Thoracic aorta endothelial cell (primary cell): ENCODE data around the gene ZNF44. TPM values are rescaled to one million over a fixed set of nuclear protein-coding genes. Genes with fewer than 3 reads are reported as not detected.

Experiments used
- total RNA-seq: library from RNA; depleted of rRNA; stranded (reverse); fragments of >200 nt; gene quantifications from 2 replicates; pipeline ENCODE4 v1.2.3, GENCODE V29; 2012

ZNF44 gene
- 6.4 and 6.5 TPM in 2 replicates for total RNA-seq

DNA sequence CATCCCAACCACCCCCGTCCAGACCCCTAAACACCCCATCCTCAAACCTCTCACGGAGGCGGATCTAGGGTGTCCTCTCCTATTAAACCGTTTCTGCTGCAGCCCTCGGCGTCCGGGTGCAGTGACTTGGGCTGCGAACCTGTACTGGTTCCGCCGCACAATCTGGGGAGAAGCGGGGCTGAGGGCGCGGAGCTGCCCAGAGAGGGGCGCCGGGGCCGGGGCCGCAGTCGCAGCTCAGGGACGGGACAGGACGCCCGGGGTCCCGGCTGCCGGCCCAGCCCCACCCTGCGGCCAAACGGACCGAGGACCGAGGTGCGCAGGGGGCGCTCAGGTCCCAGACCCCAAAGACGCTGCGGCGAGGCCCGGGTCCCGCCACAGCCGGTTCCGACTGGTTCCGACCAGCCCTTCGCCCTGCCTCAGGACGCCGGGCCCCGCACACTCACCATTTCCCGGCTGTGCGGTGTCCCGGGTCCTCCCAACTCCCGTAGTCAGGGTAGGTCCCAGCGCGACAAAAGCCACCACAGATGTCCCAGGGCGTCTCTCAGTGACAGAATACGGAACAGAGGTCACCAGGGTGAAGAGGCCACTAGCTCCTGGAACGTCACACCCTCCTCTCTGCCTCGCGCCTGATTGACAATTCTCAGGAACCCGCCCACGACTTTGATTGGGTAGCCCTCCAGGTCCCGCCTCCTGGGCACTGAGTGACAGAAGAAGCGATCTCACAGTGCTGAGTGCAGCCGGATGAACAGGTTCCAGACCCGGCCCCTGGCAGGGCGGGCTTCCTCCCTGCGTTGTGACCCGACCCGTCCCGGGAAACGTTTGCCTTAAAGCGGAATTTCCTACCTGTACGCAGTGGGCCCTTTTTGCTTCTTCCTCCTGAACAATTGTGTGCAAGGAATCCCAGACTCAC lies at the start of gene ZNF44:
Gene ZNF44 (minus strand): TSS at position 635 of the 910 bp plus-strand sequence. CDS start 189 bp downstream, at position 446.

DNA sequence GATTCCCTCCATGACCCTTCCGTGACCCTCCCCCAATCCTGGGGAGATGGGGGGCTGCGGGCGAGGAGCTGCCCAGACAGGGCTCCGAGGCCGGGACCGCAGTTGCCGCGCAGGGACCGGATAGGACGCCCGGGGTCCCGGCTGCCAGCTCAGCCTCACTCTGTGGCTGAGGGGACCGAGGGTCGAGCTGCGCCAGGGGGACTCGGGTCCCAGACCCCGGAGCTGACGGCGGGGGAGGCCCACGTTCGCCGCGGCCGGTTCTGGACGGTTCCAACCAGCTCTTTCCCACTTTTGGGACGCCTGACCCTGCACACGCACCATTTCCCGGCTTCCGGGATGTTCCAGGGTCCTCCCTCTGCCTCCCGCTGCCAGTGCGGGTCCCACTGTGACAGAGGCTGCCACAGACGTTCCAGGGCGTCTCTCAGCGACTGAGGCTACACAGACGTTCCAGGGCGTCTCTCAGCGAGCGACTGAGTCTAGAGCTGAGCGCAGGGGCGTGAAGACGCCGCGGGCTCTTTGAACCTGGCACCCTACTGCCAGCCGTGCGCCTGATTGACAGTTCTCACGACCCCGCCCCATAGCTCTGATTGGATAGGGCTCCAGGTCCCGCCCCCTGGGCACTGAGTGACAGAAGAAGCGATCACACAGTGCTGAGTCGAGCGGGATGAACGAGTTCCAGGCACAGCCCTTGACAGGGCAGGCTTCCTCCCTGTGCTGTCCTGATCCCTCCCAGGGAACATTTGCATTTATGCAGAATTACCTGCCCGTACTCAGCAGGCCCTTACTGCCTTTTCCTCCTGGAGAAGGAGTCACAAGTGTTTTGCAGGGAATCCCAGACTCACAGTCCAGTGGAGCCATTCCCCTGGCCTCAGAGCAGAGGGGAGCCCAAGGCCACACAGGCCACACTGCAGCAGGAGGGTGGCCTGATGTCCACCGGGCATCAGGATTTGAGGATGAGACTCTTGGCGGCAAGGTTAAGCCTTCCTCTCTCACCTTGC lies 38.8 kb upstream of the ZNF44 start, which contains the start of gene ZNF563:
Gene ZNF563 (minus strand): TSS at position 472 of the 998 bp plus-strand sequence. CDS start 151 bp downstream, at position 321.

Other genes with a start within 250 kb of the ZNF44 start
- gene ZNF878, start 241.9 kb downstream of the ZNF44 start, total RNA-seq: 0.29 and 0.80 TPM in 2 replicates
- 2.7 and 3.3 TPM in 2 replicates for gene ZNF844, start 230.2 kb downstream of the ZNF44 start, total RNA-seq
- gene ZNF20, start 154.5 kb downstream of the ZNF44 start, total RNA-seq: 2.2 and 2.5 TPM in 2 replicates
- gene ZNF625, start 138.1 kb downstream of the ZNF44 start, total RNA-seq: 10.1 and 13.3 TPM in 2 replicates
- 4.7 and 6.3 TPM in 2 replicates for gene ZNF136, start 131.8 kb downstream of the ZNF44 start, total RNA-seq
- 0.43 and 1.7 TPM in 2 replicates for gene ZNF563, start 38.8 kb upstream of the ZNF44 start, total RNA-seq
- 0.79 and 1.2 TPM in 2 replicates for gene ZNF442, start 70.8 kb upstream of the ZNF44 start, total RNA-seq
- 5.1 and 5.6 TPM in 2 replicates for gene ZNF799, start 106.4 kb upstream of the ZNF44 start, total RNA-seq
- gene ZNF443, start 146.1 kb upstream of the ZNF44 start, total RNA-seq: 4.5 and 4.8 TPM in 2 replicates
- gene ZNF709, start 189.9 kb upstream of the ZNF44 start, total RNA-seq: 2.8 and 2.9 TPM in 2 replicates